VCaP (cell line): ENCODE results near the gene SHROOM3.

Source experiments
- H3K27ac ChIP-seq: fragments of 450-650 bp; 2 replicates; pipeline ENCODE4 v1.5.1; 2017
- CTCF ChIP-seq: fragments of 450-650 bp; conservative IDR thresholded peaks from 2 replicates; pipeline ENCODE4 v1.5.1; 2017; ENCODE audit warnings: mild to moderate bottlenecking, moderate library complexity

Gene SHROOM3

GRCh38 chr4:76699751-76700310, 264.8 kb downstream of the SHROOM3 start:
- no peak for TF ChIP-seq CTCF
- no peak overlapping the region for H3K27ac ChIP-seq

GRCh38 chr4:76702440-76703122, 267.6 kb downstream of the SHROOM3 start:
- peak overlapping the region; percentile 77 for H3K27ac ChIP-seq
- TF ChIP-seq CTCF: no peak

DNA sequence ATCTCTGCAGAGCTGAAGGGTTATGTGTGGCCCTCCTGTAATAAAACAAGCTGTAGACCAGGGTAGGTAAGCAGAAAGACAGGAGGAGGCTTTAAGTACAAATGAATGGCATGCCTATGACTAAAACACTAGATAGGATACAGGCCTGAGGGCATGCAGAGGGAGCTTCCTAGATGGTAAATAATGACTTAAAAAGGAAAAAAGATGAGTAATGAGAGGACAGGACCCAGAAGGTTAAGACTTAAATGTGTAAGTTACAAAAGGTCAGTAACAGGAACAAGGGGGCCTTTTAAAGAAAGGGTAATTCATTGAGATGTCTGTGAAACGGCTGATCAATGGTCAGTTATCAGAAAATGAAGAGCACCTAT, 268.1 kb downstream of the SHROOM3 start:
- TF ChIP-seq CTCF: no peak
- peak overlapping the region; percentile 77 for H3K27ac ChIP-seq

DNA sequence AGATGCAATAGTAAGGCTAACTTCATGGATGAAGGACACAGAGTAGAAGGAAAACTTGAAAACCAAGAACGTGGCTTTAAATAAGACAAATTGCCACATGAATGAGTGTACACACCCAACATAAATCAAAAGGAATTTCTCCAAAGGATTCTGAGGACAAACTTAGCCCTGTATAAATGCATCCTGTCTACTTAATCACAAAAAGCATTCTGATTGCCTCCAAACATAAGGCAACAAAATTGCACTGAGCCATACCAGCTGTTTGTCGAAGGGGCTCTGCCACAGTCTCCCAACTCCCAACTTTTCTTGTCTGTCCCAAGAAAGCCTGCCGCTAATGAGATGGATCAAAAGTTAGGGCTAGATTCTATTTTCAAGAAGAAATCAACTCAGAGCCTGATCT, 268.6 kb downstream of the SHROOM3 start:
- H3K27ac ChIP-seq: peak overlapping the region; percentile 77
- TF ChIP-seq CTCF: no peak

- H3K27ac ChIP-seq: peak overlapping the region; percentile 77
Measured at GRCh38 chr4:76704133-76704881, 269.3 kb downstream of the SHROOM3 start.

DNA sequence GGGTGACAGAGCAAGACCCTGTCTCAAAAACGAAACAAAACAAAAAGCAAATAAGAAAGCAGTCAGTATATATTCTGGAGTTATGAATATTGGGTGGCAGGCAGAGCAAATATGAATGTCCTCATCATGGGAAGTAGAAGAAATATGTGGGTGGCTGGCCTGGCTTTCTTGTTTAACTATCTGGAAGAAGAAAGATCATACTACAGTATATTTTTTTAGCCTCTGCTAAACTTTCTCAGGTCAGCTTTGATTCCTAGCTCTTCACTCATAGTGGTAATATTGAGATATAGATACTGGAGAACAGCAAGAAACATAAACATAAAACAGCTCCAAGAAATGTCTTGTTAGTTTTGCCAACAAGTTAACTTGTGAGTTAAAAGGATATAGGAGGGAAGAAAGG, 270.4 kb downstream of the SHROOM3 start:
- peak overlapping the region; percentile 77 for H3K27ac ChIP-seq
- TF ChIP-seq CTCF: no peak

More at GRCh38 chr4:76704133-76704881, 269.3 kb downstream of the SHROOM3 start:
- no peak for TF ChIP-seq CTCF

DNA sequence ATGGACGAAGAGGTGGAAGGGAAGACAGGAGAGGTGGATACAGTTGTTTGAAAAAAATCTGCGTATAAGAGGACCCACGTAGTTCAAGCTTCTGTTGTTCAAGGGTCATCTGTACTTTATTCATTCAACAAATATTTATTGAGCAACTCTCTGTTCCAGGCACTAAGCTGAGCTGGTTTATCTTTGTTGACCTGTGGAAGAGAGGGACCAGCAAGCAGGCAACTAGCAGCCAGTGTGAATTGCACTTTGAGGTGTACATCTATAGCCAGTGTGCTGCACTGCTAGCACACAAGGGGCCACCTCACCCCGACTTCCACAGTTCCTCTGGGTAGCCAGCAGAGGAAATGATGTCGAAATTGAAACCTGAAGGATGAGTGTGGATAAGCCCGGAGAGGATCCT, 271.6 kb downstream of the SHROOM3 start:
- H3K27ac ChIP-seq: no peak overlapping the region
- TF ChIP-seq CTCF: no peak
